GM18907 (cell line): ENCODE measurements around the gene ZBP1.
A peak's percentile ranks its signal among the peaks of the same experiment; 100 is the strongest.

Source experiments
- ATAC-seq: cut with Tn5 transposase; IDR thresholded peaks from one replicate; pipeline ENCODE4 v1.9.1; 2021; ENCODE audit warnings: mild to moderate bottlenecking, moderate library complexity; ENCODE audit not compliant: unreplicated experiment

Gene ZBP1

GRCh38 chr20:57658833-57659516 lies 38.7 kb upstream of the ZBP1 start:
- no peak for ATAC-seq

- no peak for ATAC-seq
These were observed 38.2 kb upstream of the ZBP1 start for GRCh38 chr20:57658447-57658832.

DNA sequence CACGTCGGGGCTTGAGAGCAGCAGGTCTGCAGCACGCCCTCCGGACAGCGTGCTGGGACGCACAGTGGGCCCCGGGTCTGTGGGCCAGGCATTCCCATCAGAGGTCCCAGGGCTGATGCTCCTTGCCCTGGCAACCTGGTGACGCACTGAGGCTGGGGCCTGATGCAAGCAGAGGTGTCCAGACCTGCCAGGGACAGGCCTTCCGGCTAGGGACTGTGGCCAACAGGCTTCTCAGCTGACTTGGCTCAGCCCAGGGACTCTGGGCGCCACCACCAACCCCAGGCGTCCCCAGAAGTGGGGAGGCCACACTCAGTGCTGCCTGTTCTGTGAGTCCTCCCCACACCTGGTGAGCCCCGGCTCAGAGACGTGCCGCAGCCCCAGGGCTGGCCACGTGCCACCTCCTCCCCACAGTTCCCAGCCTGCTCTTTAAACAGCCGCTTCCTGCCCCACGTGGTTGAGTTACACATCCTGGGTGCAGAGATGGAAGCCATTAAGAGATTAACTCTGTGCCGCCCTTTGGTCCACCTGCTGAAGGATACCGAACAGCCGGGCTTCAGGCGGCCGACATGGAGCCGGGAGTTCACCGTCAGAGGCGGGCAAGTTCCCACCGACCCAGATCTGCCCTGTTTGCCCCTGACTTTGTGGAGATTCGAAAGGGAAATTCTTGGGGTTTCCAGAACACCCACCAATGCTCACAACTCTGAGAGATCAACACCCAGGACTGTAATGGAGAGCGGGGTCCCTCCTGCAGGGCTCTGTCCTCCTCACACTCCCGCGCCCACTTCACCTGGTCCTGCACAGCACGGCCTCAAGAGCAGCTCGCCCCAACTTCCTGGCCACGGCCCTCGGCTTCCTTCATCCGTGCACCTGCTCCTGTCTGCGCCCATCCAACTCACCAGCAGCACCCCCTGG lies 37.6 kb upstream of the ZBP1 start:
- ATAC-seq = no peak

- no peak for ATAC-seq
These were observed 36.8 kb upstream of the ZBP1 start for GRCh38 chr20:57656821-57657534.

- no peak for ATAC-seq
These were observed 36.1 kb upstream of the ZBP1 start for GRCh38 chr20:57656252-57656820.

DNA sequence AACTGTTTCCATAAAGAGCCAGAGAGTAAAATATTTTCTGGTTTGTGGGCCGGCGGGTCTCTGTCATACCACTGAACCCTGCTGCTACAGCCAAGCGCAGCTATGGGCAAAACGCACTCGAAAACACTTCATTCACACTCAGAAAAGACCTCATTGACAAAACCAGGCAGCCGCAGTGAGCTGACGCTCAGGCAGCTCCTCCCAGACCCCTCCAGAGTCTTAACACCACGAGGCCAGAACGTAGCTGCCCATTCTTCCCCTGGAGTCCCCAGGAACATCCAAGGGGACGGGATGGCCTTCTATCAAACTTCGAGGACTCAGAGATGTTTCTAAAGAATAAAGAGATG lies 35.6 kb upstream of the ZBP1 start:
- no peak for ATAC-seq

GRCh38 chr20:57654998-57655808 lies 35.0 kb upstream of the ZBP1 start:
- ATAC-seq = no peak

DNA sequence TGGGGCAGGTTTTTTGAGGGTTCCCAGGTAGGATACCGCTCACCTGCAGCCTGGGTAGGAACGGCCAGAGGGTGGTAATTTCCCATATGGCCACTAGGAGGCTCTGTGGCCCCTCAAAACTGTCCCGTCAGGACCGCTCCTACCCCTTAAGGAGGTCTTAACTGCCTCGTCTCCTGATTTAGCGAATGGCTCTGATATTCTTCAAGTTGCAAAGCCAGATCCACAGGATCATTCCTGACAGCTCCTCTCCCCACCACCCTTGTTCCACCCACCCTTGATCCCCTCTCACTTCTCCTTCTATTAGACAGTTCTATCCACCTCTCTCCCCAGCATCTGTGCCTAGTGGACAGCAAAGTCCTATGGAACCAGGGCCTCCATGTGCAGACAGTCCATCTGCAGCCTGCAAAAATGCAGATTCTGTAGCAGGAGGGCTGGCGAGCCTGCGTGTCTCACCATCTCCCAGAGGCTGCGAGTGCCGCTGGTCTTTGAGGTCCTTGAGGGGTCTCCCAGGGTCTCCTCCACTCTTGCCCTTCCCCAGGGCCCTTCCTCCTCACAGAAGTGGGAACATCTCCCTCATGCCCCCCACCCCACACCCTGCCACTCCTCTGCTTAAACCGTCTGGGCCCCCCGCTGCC lies 34.3 kb upstream of the ZBP1 start:
- peak; percentile 72 for ATAC-seq

- no peak for ATAC-seq
These were observed 33.7 kb upstream of the ZBP1 start for GRCh38 chr20:57653910-57654309.

- ATAC-seq = no peak
These were observed 33.3 kb upstream of the ZBP1 start for GRCh38 chr20:57653546-57653900.

DNA sequence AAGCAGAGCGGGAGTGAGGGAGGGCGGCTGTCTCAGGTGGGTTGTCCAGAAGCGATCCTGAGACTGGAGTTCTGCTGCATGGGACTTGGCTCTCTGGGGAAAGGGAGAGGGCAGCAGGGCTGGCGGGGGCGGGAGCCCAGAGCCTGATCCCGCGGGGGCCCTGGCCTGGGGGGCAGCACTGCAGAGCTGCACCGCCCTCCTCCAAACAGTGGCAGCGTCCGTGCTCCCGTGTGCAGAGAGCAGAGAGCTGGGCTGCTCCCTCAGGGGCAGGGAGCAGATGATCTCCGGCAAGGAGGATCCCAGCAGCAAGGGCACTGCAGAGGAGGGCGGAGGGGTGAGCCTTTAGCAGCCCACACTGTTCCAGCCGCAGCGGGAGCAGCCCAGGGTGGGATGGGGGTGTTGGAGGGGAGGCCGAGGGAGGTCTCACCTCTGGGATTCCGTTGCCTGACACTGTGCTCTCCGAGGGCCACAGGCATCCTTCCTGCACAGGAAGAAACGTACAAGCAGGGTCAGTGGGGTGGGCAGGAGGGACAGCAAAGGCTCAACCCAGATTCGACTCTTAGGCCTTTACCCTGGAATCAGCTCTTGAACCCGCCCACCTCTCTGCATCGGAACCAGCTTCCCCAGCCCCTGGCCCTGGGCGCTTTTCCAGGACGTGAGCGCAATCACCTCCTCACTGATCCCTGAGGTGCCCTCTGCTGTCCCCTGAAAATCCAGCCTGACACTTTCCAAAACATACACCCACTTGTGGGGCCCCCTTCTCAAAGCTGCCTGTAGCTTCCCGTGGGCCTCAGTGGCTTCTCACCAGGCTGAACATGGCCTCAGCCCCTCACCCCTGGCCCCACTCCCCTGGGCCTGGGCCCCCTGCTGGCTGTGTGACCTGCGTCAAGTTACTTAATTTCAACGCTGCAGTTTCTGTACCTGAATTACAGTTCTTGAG lies 32.6 kb upstream of the ZBP1 start:
- ATAC-seq = no peak

DNA sequence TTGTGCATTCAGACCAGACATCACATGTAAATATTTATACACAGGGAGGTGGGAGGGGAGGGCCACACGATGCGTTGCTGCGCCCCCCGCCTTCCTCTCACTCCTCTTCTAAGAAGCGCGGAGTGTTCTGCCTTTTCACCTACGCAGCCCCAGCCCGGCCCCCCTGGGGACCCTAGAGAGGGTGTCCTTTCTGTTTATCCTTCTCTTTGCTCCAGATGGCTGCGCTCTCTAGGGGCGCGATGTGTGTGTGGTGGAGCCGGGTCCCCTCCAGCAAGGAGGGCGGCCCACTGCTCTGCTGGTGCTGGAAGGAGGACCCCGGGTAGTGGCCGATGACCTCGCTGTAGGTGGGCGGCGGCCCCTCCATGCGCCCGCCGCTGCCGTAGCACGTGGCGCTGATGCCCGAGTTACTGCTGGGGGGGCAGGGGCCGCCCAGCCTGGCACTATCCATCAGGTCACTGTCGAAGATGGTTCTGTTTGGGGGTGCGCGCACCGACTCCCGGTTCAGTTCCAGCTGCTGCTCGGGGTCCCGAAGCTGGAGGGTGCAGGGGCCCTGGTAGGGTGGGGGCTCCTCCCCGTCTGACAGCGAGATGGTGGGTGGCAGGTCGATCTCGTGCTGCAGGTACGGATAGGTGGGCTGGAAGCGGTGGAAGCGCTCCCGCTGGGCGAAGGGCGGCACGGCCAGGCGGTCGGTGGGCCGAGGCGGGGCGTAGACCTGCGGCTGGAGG lies 31.8 kb upstream of the ZBP1 start:
- no peak for ATAC-seq

- ATAC-seq = no peak
These were observed 30.7 kb upstream of the ZBP1 start for GRCh38 chr20:57650756-57651483.

DNA sequence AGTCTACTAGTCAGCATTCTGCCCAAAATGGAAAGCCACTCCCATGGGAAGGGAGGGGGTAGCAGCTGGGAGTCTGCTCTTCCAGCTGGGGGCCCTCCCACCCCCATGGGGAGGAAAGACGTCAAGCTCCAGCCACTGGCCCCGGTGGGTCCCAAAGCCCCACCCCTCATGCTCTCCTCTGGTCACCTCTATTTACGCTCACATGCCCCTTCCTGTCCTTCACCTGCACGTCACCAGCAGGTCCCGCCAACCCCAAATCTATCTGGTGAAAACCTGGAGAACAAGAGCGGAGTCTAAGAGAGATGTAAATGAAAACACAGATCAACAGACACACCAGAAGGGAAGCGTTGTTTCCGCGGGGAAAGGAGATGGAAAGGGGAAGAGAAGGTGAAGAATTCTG lies 30.0 kb upstream of the ZBP1 start:
- ATAC-seq = no peak

GRCh38 chr20:57649617-57650015 lies 29.4 kb upstream of the ZBP1 start:
- no peak for ATAC-seq

DNA sequence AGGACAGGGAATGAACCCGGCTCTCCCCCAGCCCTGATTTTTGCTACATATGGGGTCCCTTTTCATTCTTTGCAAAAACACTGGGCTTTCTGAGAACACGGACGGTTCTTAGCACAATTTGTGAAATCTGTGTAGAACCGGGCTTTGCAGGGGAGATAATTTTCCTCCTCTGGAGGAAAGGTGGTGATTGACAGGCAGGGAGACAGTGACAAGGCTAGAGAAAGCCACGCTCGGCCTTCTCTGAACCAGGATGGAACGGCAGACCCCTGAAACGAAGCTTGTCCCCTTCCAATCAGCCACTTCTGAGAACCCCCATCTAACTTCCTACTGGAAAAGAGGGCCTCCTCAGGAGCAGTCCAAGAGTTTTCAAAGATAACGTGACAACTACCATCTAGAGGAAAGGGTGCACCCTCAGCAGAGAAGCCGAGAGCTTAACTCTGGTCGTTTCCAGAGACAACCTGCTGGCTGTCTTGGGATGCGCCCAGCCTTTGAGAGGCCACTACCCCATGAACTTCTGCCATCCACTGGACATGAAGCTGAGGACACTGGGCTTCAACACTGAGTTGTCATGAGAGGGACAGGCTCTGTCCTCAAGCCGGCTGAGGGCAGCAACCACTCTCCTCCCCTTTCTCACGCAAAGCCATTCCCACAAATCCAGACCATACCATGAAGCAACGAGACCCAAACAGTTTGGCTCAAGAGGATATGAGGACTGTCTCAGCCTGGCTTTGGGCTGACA lies 28.8 kb upstream of the ZBP1 start:
- ATAC-seq = no peak
